Esophagus muscularis mucosa (tissue), 3 donors: ENCODE data around the gene ATAD3B.

Experiments used
- CTCF ChIP-seq, 3 experiments: fragments of 200-600 bp in 2 of 3; fragments of 450-650 bp in 1 of 3; sonication (generic) in 2 of 3; IDR thresholded peaks; one replicate each; pipeline ENCODE4 v1.5.1; 2017 to 2019; ENCODE audit warnings: antibody characterized with exemption in 3 of 3, mild to moderate bottlenecking in 2 of 3, moderate library complexity in 1 of 3
- POLR2A ChIP-seq: fragments of 450-650 bp; IDR thresholded peaks from one replicate; pipeline ENCODE4 v1.6.1; 2017; ENCODE audit warnings: antibody characterized with exemption, moderate library complexity, mild to moderate bottlenecking, low read depth

DNA sequence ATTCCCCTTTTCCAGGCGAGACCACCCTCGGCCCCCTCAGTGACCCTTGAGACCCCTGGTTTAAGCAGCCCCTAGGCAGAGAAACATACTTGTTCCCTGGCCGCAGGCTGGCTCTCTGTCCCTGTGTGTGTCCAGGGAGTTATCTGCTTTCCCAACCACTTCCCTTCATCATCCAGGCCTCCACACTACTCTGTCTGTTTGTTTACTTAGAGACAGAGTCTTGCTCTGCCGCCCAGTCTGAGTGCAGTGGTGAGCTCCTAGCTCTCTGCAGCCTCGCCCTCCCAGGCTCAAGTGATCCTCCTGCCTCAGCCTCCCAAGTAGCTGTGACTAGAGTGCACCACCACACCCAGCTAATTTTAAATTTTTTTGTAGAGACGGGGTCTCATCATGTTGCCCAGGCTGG, 41.9 kb upstream of the ATAD3B start:
- TF ChIP-seq CTCF (IDR thresholded peaks at IDR 0.05): no peak
- no peak for TF ChIP-seq POLR2A
